ENCODE results near the gene GAB2. TPM values are rescaled to one million over a fixed set of nuclear protein-coding genes. Genes with fewer than 3 reads are reported as not detected.
"Not testable (repeated sequence)": the region's sequence is repeated elsewhere in the genome, so short reads cannot be mapped to it uniquely, and the experiment has no call there.

GAB2 gene
- total RNA-seq, 2 experiments from 2014 or later: 1.4 to 1.8 TPM

DNA sequence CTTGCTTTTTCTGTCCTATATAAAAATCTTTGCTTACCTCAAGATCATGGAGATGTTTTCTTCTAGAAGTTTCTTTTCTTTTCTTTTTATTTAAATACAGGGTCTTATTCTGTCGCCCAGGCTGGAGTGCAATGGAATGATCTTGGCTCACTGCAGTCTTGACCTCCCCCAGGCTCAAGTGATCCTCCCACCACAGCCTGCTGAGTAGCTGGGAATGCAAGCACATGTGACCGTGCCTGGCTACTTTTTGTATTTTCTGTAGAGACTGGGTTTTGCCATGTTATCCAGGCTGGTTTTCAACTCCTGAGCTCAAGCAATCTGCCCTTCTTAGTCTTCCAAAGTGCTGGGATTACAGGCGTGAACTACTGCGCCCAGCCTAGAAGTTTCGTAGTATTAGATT, 183.6 kb downstream of the GAB2 start:
- ATAC-seq: no peak
- intact Hi-C loops (cut with micrococcal nuclease): no loop called here

DNA sequence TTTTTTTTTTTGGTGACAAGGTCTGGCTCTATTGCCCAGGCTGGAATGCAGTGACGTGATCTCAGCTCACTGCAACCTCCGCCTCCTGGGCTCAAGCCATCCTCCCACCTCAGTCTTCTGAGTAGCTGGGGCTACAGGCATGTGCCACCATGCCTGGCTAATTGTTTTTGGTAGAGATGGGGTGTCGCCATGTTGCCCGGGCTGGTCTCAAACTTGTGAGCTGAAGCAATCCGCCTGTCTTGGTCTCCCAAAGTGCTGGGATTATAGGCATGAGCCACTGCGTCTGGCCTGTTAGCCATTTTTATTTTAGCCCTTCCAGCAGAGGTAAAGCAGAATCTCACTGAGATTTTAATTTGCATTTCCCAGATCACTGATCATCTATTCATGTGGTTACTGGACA, 184.6 kb downstream of the GAB2 start:
- H3K27me3 Mint-ChIP-seq; ATAC-seq; H3K4me1 Mint-ChIP-seq (ENCODE audit: low read depth); DNase-seq; H3K27ac Mint-ChIP-seq; POLR2A ChIA-PET; H3K4me3 Mint-ChIP-seq; intact Hi-C loops (cut with micrococcal nuclease); H3K9me3 Mint-ChIP-seq; H3K36me3 Mint-ChIP-seq (ENCODE audit: low read depth); CTCF ChIA-PET: not testable (repeated sequence)

More for the DNA sequence above, 183.6 kb downstream of the GAB2 start:
- Mint-ChIP-seq H3K36me3 (ENCODE audit: low read depth) (no peaks in the 10 kb centered on the region), H3K4me3 (no peak overlapping the region), H3K27ac (no peak overlapping the region), H3K9me3 (no peaks in the 10 kb centered on the region), H3K4me1 (ENCODE audit: low read depth) (no peaks in the 10 kb centered on the region), H3K27me3 (no peaks in the 10 kb centered on the region)
- ChIA-PET POLR2A (no interaction called here), CTCF (no interaction called here)
- TF ChIP-seq, protein P1, sequence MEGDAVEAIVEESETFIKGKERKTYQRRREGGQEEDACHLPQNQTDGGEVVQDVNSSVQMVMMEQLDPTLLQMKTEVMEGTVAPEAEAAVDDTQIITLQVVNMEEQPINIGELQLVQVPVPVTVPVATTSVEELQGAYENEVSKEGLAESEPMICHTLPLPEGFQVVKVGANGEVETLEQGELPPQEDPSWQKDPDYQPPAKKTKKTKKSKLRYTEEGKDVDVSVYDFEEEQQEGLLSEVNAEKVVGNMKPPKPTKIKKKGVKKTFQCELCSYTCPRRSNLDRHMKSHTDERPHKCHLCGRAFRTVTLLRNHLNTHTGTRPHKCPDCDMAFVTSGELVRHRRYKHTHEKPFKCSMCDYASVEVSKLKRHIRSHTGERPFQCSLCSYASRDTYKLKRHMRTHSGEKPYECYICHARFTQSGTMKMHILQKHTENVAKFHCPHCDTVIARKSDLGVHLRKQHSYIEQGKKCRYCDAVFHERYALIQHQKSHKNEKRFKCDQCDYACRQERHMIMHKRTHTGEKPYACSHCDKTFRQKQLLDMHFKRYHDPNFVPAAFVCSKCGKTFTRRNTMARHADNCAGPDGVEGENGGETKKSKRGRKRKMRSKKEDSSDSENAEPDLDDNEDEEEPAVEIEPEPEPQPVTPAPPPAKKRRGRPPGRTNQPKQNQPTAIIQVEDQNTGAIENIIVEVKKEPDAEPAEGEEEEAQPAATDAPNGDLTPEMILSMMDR (IDR thresholded peaks at IDR 0.05): no peak
- DNase-seq: no peak

DNA sequence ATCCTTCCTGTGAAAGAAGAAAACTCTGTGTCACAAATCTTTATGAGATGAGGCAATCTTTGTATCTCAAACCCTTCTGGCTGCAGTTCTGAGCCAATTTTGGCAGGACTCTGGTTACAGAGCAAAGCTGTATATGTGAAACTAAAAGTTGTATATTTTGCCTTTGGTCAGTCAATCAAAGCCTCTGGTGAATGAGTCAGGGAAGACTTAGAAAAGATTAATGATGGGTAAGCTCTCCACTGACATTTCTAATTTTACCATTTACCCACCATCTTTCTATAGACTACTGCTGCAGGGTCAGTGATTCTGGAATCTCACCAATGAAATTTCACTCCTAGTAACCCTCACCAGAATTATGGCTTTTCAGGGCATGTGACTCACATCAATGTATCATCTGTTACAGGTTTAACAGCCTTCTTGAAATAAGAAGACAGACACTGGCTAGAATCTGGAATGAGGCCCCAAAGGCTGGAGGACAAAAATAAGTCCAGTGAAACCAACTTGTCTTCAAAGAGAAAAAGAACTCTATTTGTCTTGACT, 185.6 kb downstream of the GAB2 start:
- POLR2A ChIA-PET: no interaction called here
- ATAC-seq (no peak), DNase-seq (no peak)
- no peaks in the 10 kb centered on the region for H3K9me3 Mint-ChIP-seq
- intact Hi-C loops (cut with micrococcal nuclease): no loop called here
- TF ChIP-seq, protein P1 (IDR thresholded peaks at IDR 0.05): no peak
- no peaks in the 10 kb centered on the region for H3K27me3 Mint-ChIP-seq
- peaks cover 2% of the 10 kb centered on the region for H3K4me1 Mint-ChIP-seq (ENCODE audit: low read depth)
- no peaks in the 10 kb centered on the region for H3K36me3 Mint-ChIP-seq (ENCODE audit: low read depth)
- CTCF ChIA-PET: no interaction called here
- no peak overlapping the region for H3K27ac Mint-ChIP-seq
- H3K4me3 Mint-ChIP-seq: no peak overlapping the region

DNA sequence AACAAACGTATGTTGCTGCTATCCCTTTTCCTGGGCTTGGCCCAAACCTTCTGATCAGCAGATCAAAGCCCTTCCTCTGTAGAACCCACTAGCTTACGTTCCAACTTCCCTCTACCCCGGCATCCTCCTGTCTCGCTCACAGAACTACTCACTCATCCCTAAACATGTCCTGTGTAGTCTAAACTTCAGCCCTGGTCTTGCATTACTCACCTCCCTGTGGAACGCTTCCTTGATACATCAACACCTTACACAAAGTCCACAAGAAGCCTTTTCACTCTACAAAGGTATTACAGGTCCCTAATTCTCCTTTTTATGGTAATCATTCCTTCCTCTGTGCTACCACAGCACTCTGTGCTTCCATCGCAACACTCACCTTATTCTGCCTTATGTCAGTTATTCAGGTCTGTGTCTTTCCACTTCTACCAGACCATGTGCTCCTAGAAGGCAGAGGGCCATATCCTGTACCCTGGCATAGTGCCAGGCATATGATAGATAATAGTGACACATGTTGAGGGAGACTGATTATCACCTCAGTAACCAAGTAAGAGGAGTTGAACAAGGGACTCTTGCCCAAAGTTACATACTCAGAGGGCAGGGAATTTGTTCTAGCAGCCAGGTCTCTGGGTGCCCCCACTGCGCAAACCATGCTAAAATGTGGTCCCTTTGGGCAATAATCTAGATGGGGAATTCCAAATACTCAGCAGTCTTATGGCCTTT, 187.3 kb downstream of the GAB2 start:
- ChIA-PET POLR2A (no interaction called here), CTCF (interaction anchor here (1.0 kb wide), 1 partner anchor 334 kb away, joined by 3 read pairs; no protein-coding TSS in a partner anchor)
- Mint-ChIP-seq H3K27me3 (no peaks in the 10 kb centered on the region), H3K36me3 (ENCODE audit: low read depth) (no peaks in the 10 kb centered on the region), H3K4me1 (ENCODE audit: low read depth) (peaks cover 6% of the 10 kb centered on the region), H3K9me3 (no peaks in the 10 kb centered on the region), H3K27ac (no peak overlapping the region), H3K4me3 (no peak overlapping the region)
- intact Hi-C loops (cut with micrococcal nuclease): no loop called here
- DNase-seq (no peak), ATAC-seq (no peak)
- TF ChIP-seq, protein P1 (IDR thresholded peaks at IDR 0.05): no peak

DNA sequence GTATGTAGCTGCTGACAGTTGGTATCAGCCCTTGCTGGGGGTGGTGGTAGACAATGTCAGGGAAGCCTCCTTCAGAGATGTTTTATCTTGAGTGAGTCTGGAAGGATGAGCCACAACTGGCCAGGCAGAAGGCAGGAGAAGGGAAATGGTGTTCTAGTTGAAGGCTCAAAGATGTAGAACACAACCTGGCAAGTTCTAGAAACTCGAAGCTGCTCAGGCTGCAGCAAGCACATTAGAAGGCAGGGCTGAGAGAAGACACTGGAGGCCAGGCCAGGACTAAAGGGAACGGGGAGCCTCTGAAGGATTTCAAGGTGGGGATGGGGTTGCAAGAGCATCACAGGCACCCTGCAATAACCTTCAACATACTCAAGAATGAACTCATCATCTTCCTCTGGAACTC, 188.5 kb downstream of the GAB2 start:
- intact Hi-C loops (cut with micrococcal nuclease): loop anchor here (10.0 kb wide), 3 partner anchors 56 to 336 kb away; partner anchors contain the start of gene GAB2
- H3K4me1 Mint-ChIP-seq (ENCODE audit: low read depth): peaks cover 6% of the 10 kb centered on the region
- no peak overlapping the region for H3K4me3 Mint-ChIP-seq
- no peak overlapping the region for H3K27ac Mint-ChIP-seq
- H3K27me3 Mint-ChIP-seq: no peaks in the 10 kb centered on the region
- TF ChIP-seq, protein P1 (IDR thresholded peaks at IDR 0.05): no peak
- DNase-seq (no peak), ATAC-seq (no peak)
- ChIA-PET CTCF (interaction anchor here (1.0 kb wide), 1 partner anchor 9 kb away, joined by 3 read pairs; no protein-coding TSS in a partner anchor), POLR2A (no interaction called here)
- H3K9me3 Mint-ChIP-seq: no peaks in the 10 kb centered on the region
- H3K36me3 Mint-ChIP-seq (ENCODE audit: low read depth): no peaks in the 10 kb centered on the region

Data from activated CD8-positive, alpha-beta T cell treated with anti-CD3 and anti-CD28 coated beads for 36 hours (primary cell).